Activated CD4-positive, CD25-positive, alpha-beta regulatory T cell (primary cell): ENCODE data around the gene KRT74.
A peak's percentile ranks its signal among the peaks of the same experiment; 100 is the strongest.
"Not testable (repeated sequence)": the region's sequence is repeated elsewhere in the genome, so short reads cannot be mapped to it uniquely, and the experiment has no call there.

Experiments used
- DNase-seq, 4 experiments: peaks; one replicate each; lab custom pipeline; 2025; lab: John Stamatoyannopoulos, UW

The KRT74 gene

DNA sequence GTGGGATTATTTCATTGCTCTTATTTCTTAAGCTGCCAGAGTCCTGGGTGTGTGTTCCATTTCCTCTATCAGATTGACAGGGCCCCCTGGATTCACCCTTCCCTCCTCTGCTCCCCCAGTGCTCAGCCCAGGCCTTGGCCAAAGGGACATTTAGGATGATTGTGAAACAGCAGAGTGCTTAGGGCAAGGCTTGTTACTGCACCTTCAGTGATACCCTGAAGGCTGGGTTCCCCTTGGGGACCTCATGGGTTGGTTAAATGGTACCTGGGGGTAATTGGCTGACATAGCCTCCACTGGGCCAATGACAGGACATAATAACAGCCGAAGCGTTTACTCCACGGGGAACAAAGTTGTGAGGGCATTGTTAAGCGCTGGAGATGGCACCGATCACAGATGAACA lies 28.9 kb upstream of the KRT74 start:
- DNase-seq, result no peak

DNA sequence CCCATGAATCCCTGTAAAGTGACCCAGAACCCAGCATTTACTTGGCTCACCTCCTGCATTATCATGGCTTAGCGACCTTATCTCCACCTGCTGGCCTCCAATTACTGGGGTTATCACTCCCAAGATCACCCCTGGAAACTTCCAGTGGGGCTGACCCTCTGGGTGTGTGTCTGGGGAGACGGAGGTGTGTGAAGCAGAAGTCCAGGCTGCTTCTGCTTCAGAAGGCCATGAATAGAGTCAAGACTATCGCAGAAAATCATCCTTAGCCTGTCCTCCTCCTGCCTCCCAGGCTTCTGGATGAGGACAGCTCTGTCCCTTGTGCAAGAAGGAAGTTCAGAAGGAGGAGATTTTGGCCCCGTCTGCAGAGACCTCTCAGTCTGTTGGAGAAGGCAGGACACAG lies 28.0 kb upstream of the KRT74 start:
- DNase-seq, result no peak

DNA sequence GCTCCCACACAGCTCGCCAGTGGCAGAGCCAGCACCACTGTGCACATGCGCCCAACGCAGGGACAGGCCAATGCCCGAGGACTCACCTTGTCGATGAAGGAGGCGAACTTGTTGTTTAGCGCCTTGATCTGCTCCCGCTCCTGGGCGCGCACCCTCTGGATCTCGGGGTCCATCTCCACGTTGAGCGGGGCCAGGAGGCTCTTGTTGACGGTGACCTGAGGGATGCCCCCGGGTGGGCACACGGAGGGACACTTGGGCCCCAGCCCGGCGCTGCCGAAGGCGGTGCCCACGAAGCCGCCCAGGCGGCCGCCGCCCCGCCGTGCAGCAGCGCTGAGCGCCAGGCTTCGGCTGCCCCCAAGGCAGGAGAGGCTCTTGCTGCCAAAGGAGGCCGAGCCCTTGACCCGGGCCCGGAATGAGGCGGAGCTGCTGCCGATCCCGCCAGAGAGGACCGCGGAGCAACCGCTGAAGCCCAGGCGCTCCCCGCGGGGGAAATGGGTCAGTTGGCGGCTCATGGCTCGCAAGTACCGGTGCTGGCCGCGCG lies 27.4 kb upstream of the KRT74 start, which contains the start of gene KRT72:
Gene KRT72, minus strand, starts transcription at position 523 of the 541 bp plus-strand sequence. Its CDS starts 11 bp downstream, at position 512.
- no peak for DNase-seq

DNA sequence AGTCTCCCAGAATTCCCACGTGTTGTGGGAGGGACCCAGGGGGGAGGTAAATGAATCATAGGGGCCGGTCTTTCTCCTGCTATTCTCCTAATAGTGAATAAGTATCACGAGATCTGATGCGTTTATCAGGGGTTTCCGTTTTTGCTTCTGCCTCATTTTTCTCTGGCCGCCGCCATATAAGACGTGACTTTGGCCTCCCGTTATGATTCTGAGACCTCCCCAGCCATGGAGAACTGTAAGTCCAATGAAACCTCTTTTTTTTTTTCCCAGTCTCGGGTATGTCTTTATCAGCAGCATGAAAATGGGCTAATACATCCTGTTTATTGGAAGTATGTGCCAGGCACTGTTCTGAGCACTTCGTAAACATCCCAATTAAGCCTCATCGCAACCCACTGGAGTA lies 26.8 kb upstream of the KRT74 start:
- no peak for DNase-seq

DNA sequence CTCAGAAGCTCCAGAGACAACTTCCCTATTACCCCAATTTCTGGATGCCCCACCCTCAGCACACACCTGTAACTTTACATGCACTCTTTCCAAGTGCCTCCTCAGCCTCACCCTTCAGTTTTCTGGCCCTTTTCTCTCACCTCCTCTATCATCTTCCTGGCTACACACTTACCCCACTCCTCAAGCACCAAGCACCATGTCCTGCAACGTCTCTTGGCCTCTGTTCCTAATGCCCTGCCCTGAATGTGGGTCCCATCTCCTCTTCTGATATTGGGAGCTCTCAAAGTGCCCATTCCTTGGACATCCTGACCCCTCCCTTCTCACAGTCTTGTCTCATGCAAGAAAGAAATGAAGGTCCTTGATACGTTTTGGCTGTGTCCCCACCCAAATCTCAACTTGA lies 26.4 kb upstream of the KRT74 start:
- DNase-seq, result no peak

DNA sequence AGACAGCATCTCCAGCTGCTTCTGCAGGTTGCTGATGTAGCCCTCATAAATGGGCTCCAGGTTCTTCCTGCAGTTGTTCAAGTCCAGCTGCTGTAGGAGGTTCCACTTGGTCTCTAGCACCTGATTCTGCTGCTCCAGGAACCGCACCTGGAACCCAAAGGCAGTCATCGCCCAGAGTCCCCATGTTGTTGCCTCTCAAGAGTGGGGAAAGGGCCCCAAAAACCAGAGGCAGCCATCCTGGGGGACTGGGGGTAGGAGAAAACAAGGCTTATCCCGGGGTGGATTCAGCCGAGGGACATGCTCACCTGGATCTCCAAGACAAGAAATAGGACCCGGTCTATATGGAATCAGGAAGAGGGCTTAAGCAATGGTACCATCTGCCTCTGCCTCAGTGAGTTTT lies 25.3 kb upstream of the KRT74 start:
- no peak for DNase-seq

DNA sequence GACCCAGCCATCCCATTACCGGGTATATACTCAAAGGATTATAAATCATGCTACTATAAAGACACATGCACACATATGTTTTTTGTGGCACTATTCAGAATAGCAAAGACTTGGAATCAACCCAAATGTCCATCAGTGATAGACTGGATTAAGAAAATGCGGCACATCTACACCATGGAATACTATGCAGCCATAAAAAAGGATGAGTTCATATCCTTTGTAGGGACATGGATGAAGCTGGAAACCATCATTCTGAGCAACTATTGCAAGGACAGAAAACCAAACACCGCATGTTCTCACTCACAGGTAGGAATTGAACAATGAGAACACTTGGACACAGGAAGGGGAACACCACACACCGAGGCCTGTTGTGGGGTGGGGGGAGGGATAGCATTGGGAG lies 20.6 kb upstream of the KRT74 start:
- DNase-seq, result not testable (repeated sequence)

DNA sequence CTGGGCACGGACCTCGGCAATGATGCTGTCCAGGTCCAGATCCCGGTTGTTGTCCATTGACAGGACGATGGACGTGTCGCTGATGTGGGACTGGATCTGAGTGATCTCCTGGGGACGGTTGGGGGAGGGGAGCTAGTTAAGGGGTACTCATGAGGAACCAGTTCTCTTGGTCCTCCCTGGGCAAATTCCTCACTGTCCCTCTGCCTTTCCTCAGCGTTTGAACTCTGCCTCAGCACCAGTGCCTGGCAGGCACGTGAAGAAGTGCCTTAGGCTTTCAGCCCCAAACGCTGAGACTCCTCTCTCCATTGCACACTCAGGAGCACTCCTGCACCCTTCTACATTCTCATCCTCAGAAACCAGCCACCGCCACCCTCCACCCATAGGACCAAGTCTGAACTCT lies 17.9 kb upstream of the KRT74 start:
- DNase-seq, result no peak

DNA sequence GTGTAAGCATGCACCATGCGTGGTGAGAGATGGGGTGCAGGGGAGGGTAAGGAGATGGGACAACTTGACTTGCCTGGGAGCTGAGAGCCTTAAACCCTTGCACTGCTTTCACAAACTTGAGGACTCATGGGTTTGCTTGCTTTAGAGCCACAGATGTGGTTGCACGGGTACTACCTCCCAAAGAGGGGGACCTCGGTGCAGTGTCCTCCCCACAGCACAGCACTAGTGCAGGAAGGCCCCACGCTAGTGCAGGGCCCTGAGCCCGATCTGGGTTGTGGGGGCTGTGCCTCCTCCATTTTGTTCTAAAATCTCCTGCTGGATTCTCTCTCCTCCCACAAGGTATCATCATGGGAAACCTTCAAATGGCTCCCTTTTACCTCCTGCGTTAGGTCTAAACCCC lies 16.4 kb upstream of the KRT74 start:
- DNase-seq, result no peak

DNA sequence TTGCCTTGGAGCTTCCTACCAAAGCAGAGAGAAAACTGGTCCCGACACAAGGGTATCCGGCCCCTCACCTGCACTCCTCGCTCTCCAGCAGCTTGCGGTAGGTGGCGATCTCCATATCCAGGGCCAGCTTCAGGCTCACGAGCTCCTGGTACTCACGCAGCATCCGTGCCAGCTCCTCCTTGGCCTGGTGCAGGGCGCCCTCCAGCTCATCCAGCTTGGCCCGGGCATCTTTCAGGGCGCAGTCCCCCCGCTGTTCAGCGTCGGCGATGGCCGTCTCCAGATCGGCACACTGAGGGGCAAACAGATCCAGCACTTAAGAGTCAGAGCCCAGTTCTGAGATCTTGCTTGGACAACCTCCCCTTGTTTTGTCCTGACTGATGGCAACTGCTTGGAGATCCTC lies 13.9 kb upstream of the KRT74 start:
- no peak for DNase-seq

DNA sequence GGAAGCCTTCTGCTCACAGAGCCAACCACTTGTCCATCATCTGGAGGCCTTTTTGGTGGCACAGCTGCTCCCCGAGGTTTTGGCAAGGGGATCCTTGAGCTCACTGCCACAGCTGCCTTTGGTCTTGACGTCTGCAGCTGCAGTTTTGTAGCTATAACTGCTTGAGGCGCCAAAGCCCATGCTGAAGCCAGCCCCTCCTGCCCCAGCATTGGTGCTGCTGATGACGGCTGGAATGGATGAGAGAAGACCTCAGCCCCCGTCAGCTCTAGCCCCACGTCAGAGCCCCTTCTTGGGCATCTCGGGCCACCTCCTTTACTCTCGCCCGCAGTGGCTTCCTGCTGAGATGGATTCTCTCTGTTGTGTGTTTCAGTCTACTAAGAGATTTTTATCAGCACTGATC lies 12.3 kb upstream of the KRT74 start:
- no peak for DNase-seq

DNA sequence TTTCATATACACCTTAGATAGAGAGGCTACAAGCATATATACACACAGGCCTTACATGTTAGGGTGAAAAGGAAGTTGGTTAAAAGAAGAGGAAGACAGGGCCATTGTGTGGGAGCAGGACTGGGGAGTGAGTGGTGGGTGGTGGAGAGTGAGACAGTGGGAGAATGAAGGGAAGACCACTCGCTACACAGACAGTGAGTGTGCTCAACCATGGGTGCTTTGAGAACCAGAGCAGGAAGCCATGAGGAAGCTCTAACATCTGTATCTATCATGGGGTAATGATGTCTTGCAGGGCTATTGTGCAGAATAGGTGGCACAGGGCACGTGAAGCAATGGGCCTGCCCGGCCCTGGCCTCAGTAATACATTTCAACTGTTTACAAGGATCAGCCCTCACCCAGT lies 11.4 kb upstream of the KRT74 start:
- DNase-seq, result no peak

DNA sequence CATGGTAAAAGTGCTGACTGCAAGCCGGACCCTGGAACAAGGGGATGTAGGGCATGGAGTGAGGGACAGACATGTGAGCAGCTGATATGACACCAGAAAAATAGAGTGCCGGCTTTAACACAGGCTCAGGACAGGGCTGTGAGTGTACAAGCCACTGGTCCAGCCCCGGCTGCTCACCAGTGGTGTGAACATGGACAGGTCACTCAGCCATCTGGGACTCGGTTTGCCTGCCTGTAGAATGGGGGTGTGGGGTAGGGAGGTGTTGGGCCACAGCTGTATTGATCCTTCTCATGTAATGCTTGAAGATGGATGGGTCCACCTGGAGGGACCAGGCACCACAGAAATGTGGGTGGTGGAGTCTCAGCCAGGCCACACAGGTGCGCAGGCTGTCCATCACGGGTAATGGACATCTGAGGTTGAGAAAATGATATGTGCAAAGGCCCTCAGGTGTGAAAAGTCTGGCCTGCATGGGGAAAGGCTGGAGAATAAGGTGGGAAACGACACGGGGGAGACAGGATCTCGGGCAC lies 10.6 kb upstream of the KRT74 start:
- no peak for DNase-seq

DNA sequence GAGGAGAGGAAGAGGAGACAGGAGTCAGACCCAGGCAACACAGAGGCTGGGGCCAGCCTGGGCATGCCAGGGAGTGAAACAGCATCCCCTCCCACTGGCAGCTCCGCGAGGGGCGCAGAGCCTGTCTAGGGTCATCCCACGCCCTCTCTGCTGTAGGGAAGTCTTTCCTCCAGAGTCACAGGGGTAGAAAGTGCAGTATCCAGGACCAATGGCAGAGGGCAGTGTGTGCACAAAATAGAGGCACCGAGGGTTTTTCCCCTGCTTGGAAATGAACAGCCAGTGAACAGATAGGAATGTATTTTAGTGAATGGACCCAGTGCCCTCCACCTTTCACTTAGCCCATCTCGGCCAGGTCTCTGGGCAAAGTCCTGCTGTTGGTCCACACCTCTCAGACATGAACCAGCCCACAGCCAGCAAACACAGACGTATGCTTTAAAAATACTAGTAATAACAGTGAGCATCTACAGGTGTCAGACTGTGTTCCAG lies 9.4 kb upstream of the KRT74 start:
- DNase-seq, result peak in 1 of 4 experiments; percentile 14

DNA sequence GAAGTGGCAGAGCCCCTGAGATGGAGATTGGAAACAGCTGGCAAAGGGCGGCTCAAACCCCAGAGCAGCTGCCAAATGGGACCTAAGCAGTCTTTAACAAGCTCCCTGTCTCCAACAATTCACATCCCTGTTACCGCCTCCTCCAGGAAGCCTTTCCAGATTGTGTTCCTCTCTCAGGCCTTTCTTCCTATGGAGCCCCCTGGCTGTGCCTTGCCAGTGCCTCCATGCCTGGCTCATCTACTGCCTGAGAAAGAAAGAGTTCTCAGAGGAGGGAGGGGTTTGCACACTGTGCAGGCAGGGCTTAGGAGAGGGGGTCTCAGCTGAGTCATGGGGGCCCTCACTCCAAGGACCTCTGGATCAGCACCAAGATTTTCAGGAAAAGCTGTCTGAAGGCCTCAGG lies 8.8 kb upstream of the KRT74 start:
- DNase-seq, result no peak

DNA sequence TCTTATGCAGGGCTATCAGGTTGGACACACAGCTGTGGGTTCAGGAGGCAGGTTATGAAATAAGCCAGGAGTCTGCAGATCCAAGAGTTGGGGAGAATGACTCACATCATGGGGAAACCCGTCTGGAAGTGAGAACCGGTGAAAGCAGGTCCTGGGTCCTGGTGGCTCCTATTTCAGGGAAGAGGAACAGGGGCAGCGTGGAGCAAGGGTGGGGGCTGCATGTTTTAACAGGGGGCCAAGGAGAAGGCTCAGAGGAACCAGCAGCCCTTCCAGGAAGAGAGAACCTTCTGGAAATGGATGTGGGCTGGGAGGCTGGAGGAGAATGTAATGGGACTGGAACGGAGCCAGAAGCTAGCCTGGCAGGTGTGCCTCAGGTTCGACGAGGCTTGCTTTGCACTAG lies 7.8 kb upstream of the KRT74 start:
- DNase-seq, result no peak

DNA sequence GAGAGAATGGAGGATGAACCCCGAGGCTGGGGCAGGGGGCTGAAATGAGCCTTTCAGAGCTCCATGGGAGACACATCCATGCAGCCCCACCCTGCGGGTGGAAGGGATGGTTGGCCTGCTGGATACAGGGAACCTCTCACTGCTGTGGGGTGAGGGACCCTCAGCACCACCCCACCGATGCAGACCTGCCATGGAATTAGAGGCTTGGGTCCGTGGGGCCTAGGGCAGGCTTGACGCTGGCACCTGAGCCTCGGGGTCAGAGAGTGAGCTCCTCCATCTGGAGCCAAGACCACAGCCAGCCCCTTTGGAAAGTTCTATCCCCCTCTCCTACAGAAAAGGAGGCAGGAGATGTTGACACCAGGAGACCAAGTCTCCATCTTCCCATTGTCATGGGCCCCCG lies 7.4 kb upstream of the KRT74 start:
- DNase-seq, result no peak

DNA sequence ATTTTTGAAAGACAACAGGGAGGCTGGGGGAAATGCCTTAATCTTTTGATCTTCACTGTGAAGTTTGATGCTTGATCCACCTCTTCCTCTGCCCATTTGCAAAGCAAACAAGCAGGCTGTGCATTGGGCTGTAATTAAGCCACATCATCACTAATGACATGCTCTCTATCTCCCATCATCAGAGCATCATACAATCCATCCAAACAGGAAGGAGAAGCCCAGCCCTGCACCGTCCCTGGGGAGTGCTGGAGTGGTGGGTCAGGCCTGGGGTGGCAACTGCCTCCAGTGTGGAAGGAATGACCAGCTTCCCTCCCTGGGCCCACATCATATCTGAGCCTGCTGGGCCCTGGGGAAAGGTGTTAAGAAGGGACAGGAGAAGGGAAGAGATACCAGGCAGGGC lies 6.9 kb upstream of the KRT74 start:
- no peak for DNase-seq

DNA sequence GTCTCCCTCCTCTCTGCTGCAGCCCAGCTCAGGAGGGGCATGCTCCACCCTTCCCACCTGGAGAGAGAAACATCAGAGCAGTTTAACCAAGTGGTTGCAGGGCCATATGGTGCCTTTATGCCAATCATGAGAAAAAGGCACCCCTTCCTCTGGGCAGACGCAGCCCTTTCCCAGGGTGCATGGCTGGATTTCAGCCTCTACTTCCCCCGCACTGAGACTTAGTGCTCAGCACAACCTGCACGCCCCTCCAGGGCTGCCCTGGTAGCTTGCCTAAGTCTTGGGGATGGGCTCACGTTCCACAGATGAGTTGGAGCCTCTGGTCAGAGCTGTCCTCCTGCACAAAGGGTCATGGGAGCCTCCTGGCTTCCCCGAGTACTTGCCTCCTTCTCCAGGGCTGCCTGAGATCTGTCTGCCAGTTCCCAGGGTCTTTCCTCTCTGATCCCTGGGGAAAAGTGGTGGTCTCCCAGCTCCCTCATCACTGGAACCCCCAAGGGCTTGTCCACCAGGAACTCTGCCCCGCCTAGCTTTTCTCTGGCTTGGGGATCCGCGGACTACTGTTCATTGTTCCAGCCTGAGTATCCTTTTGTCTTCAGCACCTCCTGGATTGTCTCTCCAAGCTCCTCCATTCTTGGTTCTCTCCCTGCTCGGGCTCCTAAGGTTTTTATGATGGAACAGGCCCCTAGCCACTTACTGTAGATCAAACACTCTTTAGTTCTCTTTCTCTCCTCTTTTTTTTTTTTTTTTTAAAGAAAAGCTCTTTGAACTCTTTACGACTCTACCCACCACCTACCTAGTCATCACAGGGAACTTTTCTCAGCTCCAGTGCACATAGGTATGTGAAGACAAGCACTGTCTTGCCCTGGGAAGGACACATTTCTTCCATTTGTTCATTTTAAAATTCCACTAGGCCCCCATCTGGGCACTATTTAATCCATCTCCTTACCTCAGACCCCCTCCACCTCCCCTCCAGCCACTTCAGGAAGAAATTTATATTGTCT lies 6.1 kb upstream of the KRT74 start:
- DNase-seq, result no peak

DNA sequence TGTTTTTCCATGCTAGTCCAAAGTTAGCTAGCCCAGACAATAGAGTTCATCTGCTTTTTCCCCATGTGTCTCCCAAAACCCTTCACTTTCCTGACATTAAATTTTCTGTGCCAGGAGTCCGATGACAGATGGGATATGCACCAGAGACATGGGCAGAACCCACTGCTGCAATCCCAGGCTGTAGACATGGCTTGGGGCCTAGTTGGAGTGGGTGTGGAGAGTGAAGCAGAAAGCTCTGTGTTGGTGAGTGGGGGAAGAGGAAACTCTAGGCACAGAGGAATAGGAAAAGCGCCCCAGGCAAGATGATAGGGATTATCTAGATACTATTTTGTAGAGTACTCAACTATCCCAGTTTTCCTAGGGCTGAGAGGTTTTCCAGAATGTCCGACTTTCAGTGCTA lies 4.8 kb upstream of the KRT74 start:
- no peak for DNase-seq

DNA sequence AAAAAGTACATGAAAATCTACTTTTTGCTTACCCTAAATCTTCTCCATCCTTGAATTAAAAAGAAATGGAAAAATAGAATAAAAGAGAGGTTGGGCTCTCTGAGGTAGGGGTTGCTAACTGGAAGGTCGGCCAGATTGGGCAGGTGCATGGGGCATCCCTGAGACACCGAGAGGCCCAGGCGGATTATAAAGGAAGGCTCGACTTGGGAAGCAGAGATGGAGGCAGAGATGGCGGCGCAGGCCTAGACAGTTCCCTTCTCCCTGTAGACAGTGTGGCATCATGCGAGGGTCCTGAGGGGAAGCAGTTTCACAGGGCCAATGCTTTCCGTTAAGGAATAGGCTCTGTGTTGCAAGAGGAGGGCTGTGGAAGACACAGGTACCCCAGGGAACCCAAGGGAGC lies 3.7 kb upstream of the KRT74 start:
- DNase-seq, result no peak

DNA sequence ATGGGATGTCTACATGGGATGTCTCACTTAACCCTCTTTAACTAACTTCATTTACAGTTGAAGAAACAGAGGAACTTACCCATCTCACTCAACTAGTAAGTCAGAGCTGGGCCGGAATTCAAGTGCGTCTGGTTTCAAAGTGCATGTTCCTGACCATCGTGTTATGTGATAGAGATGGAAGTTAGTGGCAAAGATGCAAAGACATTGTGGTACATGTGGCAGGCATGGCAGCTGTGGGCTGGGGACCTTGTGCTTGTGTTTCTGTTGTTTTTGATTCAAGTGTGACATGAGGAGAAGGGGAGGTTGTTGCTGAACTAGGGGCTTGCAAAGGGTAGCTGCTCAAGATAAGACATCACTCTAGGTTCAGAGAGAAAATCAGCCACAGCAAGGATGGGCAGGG lies 2.3 kb upstream of the KRT74 start:
- DNase-seq, result no peak

DNA sequence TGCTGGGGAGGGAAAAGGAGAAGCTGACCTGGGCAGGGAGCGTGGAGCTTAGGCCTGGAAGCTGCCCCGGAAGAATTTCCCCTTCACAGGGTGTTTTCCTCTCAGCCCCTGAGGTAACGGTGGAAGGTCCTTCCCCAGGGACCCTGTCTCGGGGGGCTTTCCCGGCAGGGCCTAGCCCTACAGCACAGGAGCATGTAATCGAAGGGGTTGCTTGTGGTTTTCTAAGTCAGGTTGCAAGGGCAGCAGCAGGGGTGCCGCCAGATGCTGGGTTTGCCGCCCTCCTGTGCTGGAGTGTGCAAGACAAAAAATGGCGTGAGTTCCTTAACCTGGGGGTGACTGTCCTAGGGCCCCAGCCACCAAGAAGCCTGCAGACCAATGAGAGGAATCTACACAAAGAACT lies 1.6 kb upstream of the KRT74 start:
- no peak for DNase-seq
